OCI-LY7 (cell line): ENCODE data around the gene ITM2C. TPM values are rescaled to one million over a fixed set of nuclear protein-coding genes. Genes with fewer than 3 reads are reported as not detected.

ENCODE experiments used
- BruUV-seq: library from RNA; stranded (reverse); fragments of 400-500 nt; replicated peaks from 2 replicates; lab custom pipeline; 2021; lab: Mats Ljungman, UMichigan
- CTCF ChIA-PET: fragments of 300-600 bp; sonication (Branson Sonifier 250); formaldehyde crosslinking; loops from one replicate; lab custom pipeline; 2022; ENCODE audit warnings: antibody characterized with exemption; ENCODE audit not compliant: unreplicated experiment; lab: Charles Lee
- POLR2A ChIA-PET: fragments of 300-600 bp; sonication (Branson Sonifier 250); formaldehyde crosslinking; loops from one replicate; lab custom pipeline; 2022; ENCODE audit warnings: antibody characterized with exemption; lab: Charles Lee
- DNase-seq: peaks from one replicate; pipeline ENCODE4 v3.0.0-alpha.2; 2015; ENCODE audit warnings: low spot score
- H2AFZ ChIP-seq: fragments of 200-600 bp; sonication (generic), shearing (Covaris generic); 2 replicates; pipeline ENCODE4 v1.6.1; 2014; ENCODE audit warnings: mild to moderate bottlenecking, antibody characterized with exemption, low read length, moderate library complexity
- H3K27ac ChIP-seq: fragments of 200-600 bp; sonication (generic); 2 replicates; pipeline ENCODE4 v1.5.1; 2014; ENCODE audit warnings: mixed run types, low read depth, mild to moderate bottlenecking, moderate library complexity, low read length, inconsistent platforms; ENCODE audit not compliant: poor library complexity, severe bottlenecking
- H3K36me3 ChIP-seq: fragments of 200-600 bp; sonication (generic); 2 replicates; pipeline ENCODE4 v1.6.1; 2014; ENCODE audit warnings: mild to moderate bottlenecking, antibody characterized with exemption, low read length, moderate library complexity, mixed read lengths; ENCODE audit not compliant: insufficient read depth
- H3K4me1 ChIP-seq: fragments of 200-600 bp; sonication (generic); 2 replicates; pipeline ENCODE4 v1.5.1; 2014; ENCODE audit warnings: mild to moderate bottlenecking, low read length; ENCODE audit not compliant: insufficient read depth, poor library complexity, severe bottlenecking
- H3K4me2 ChIP-seq: fragments of 200-600 bp; sonication (generic); 2 replicates; pipeline ENCODE4 v1.6.1; 2014; ENCODE audit warnings: mild to moderate bottlenecking, low read length
- H3K4me3 ChIP-seq: fragments of 200-600 bp; sonication (generic); 2 replicates; pipeline ENCODE4 v1.5.1; 2014; ENCODE audit warnings: mild to moderate bottlenecking, low read depth, low read length; ENCODE audit not compliant: poor library complexity, severe bottlenecking
- H3K79me2 ChIP-seq: fragments of 200-600 bp; sonication (generic); 2 replicates; pipeline ENCODE4 v1.6.1; 2016; ENCODE audit warnings: low read depth, mild to moderate bottlenecking, low read length, moderate library complexity, mixed read lengths; ENCODE audit not compliant: insufficient read depth
- H3K9me2 ChIP-seq: fragments of 200-600 bp; sonication (generic); 2 replicates; pipeline ENCODE4 v1.6.1; 2016; ENCODE audit warnings: mild to moderate bottlenecking, low read length, mixed read lengths; ENCODE audit not compliant: insufficient read depth
- H3K9me3 ChIP-seq: fragments of 200-600 bp; sonication (generic); 2 replicates; pipeline ENCODE4 v1.6.1; 2014; ENCODE audit warnings: mild to moderate bottlenecking, mixed run types, low read length, mixed read lengths
- H4K20me1 ChIP-seq: fragments of 200-600 bp; sonication (generic); 2 replicates; pipeline ENCODE4 v1.6.1; 2014; ENCODE audit warnings: mild to moderate bottlenecking, antibody characterized with exemption, low read length, moderate library complexity, mixed read lengths; ENCODE audit not compliant: insufficient read depth
- EZH2phosphoT487 ChIP-seq: fragments of 200-600 bp; sonication (generic); IDR thresholded peaks from 2 replicates; pipeline ENCODE4 v1.6.1; 2018; ENCODE audit warnings: low read depth, borderline replicate concordance, mild to moderate bottlenecking, mixed run types, antibody characterized with exemption, low read length, moderate library complexity, mixed read lengths
- intact Hi-C: fragments of 100-400 bp; cut with micrococcal nuclease; formaldehyde crosslinking; loops from one replicate; pipeline ENCODE4 v1.10.0; 2022; ENCODE audit not compliant: unreplicated experiment
- total RNA-seq, 2 experiments: library from RNA; depleted of rRNA in 1 of 2; stranded (reverse); fragments of >200 nt in 1 of 2; shearing (Covaris generic) in 1 of 2; gene quantifications; 2 replicates each; pipeline ENCODE4 v1.2.3, GENCODE V29; 2014 to 2022
- TF ChIP-seq, protein P1 (sequence below): fragments of 200-600 bp; sonication (generic); conservative IDR thresholded peaks from 2 replicates; pipeline ENCODE4 v1.5.1; 2014; ENCODE audit warnings: mild to moderate bottlenecking, antibody characterized with exemption, low read length, moderate library complexity, mixed read lengths

Gene ITM2C
- total RNA-seq, 2 experiments from 2014 or later = not detected

DNA sequence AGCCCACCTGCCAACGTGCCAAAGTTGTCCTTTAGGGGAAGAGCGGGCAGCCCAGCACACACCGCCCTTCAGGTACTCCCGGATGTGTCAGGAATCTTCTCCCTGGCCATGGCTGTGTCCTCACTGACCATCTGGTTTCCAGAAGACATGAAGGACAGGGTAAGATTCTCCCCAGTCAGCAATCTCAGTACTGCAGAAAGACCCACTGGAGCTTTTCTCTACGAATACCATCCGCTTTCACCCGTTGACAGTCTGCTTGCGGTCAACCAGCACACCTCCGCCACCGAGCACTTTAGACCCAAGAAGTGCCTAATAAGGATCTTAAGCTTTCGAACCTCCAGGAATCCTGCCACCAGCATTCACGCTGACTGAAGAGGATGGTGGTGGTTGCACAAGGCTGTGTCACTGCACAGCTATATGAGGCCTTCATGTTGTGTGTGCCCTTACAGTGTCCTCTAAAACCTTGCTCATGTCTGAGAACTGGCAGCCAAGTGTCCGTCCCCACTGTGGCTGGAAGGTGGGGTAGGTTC lies 42.7 kb upstream of the ITM2C start:
- H3K4me3 ChIP-seq = no peak overlapping the region
- POLR2A ChIA-PET = interaction anchor here (0.6 kb wide), 1 partner anchor 33 kb away, joined by 4 read pairs; no protein-coding TSS in a partner anchor
- H3K36me3 ChIP-seq = peaks cover 26% of the 10 kb centered on the region; the same call in 1 of the 2 replicates
- CTCF ChIA-PET = no interaction called here
- no peaks in the 10 kb centered on the region for H3K79me2 ChIP-seq
- no TSS peak for BruUV-seq
- no peaks in the 10 kb centered on the region for H3K9me2 ChIP-seq
- no peak overlapping the region for H3K27ac ChIP-seq
- intact Hi-C loops = no loop called here
- DNase-seq = no peak
- no peaks in the 10 kb centered on the region for H3K9me3 ChIP-seq
- no peaks in the 10 kb centered on the region for H3K4me1 ChIP-seq
- no peak overlapping the region for H2AFZ ChIP-seq
- no peaks in the 10 kb centered on the region; the same call in 1 of the 2 replicates for H4K20me1 ChIP-seq
- TF ChIP-seq, protein P1, sequence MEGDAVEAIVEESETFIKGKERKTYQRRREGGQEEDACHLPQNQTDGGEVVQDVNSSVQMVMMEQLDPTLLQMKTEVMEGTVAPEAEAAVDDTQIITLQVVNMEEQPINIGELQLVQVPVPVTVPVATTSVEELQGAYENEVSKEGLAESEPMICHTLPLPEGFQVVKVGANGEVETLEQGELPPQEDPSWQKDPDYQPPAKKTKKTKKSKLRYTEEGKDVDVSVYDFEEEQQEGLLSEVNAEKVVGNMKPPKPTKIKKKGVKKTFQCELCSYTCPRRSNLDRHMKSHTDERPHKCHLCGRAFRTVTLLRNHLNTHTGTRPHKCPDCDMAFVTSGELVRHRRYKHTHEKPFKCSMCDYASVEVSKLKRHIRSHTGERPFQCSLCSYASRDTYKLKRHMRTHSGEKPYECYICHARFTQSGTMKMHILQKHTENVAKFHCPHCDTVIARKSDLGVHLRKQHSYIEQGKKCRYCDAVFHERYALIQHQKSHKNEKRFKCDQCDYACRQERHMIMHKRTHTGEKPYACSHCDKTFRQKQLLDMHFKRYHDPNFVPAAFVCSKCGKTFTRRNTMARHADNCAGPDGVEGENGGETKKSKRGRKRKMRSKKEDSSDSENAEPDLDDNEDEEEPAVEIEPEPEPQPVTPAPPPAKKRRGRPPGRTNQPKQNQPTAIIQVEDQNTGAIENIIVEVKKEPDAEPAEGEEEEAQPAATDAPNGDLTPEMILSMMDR = no peak
- TF ChIP-seq EZH2phosphoT487 = no peak
- H3K4me2 ChIP-seq = no peak overlapping the region

DNA sequence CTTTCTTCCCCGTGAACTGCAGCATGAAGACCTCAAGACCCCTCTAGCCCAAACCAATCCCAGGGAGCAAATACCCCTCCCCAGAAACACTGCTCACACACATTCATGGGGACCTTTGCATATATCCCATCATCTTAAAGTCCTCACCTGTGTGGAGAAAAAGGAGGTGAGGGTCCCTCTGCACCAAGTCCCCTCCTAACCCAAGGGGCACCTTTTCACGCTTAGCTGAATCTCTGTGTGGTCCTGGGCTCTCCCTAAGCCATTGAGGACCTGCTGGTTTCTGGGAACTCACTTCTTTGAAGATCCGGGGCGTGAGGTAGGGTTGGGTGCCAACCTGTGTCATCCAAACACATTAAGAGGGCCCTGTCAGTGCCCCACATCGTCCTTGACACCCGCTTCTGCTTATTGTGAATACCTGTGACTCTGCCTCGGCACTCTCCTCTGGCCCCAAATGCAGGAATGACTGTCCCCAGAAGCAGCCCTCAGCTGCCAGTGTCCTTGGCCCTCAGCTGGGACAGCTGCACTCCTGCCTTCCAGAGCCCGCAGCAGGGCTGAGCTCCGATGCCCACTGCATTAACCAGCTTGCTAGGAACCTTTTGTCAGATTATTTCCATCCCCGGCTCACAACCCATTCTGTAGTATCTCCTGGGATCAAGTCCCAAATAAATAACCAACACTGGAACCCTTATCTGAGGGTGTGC lies 41.3 kb upstream of the ITM2C start:
- intact Hi-C loops = no loop called here
- Histone ChIP-seq H3K9me3 (no peaks in the 10 kb centered on the region), H2AFZ (no peak overlapping the region), H3K36me3 (peaks cover 17% of the 10 kb centered on the region; the same call in 1 of the 2 replicates), H3K27ac (no peak overlapping the region), H3K4me3 (no peak overlapping the region), H3K4me2 (no peak overlapping the region), H3K4me1 (no peaks in the 10 kb centered on the region), H3K9me2 (no peaks in the 10 kb centered on the region), H4K20me1 (no peaks in the 10 kb centered on the region; the same call in 1 of the 2 replicates), H3K79me2 (no peaks in the 10 kb centered on the region)
- BruUV-seq = no TSS peak
- CTCF ChIA-PET = interaction anchor here (0.6 kb wide), 1 partner anchor 55 kb away, joined by 3 read pairs; no protein-coding TSS in a partner anchor
- DNase-seq = no peak
- POLR2A ChIA-PET = no interaction called here
- TF ChIP-seq, protein P1 = no peak
- TF ChIP-seq EZH2phosphoT487 = no peak
